Mesenchymal stem cell (in vitro differentiated cells and primary cell): ENCODE measurements around the gene SEC14L3.

Source experiments
- DNase-seq: peaks from one replicate; pipeline ENCODE4 v3.0.0-alpha.2; 2013
- H2AFZ ChIP-seq: one replicate; pipeline ENCODE4 v1.6.1; 2013; ENCODE audit warnings: low read depth, mild to moderate bottlenecking, control low read depth, inconsistent platforms, low read length, moderate library complexity
- H2AK5ac ChIP-seq: 2 replicates; pipeline ENCODE4 v1.6.1; 2013; ENCODE audit warnings: low read length, moderate library complexity, mild to moderate bottlenecking, inconsistent platforms; ENCODE audit not compliant: severe bottlenecking
- H2BK120ac ChIP-seq: one replicate; pipeline ENCODE4 v1.6.1; 2013; ENCODE audit warnings: low read depth, mild to moderate bottlenecking, inconsistent platforms, low read length, moderate library complexity
- H2BK12ac ChIP-seq, 2 experiments: one replicate each; pipeline ENCODE4 v1.6.1; 2013; ENCODE audit warnings: inconsistent platforms in 2 of 2, low read length in 2 of 2, mild to moderate bottlenecking in 2 of 2, moderate library complexity in 2 of 2, control low read depth in 1 of 2
- H2BK15ac ChIP-seq: one replicate; pipeline ENCODE4 v1.6.1; 2013; ENCODE audit warnings: mild to moderate bottlenecking, low read depth, inconsistent platforms; ENCODE audit not compliant: poor library complexity, severe bottlenecking
- H2BK5ac ChIP-seq: 2 replicates; pipeline ENCODE4 v1.6.1; 2013; ENCODE audit warnings: low read depth, mild to moderate bottlenecking, low read length, control low read depth, inconsistent platforms; ENCODE audit not compliant: poor library complexity, severe bottlenecking
- H3K14ac ChIP-seq, 2 experiments: one replicate each; pipeline ENCODE4 v1.6.1; 2013; ENCODE audit warnings: inconsistent platforms in 2 of 2, low read length in 2 of 2, control low read depth in 1 of 2, mild to moderate bottlenecking in 1 of 2, moderate library complexity in 1 of 2
- H3K18ac ChIP-seq, 2 experiments: one replicate each; pipeline ENCODE4 v1.6.1; 2013; ENCODE audit warnings: inconsistent platforms in 2 of 2, low read length in 2 of 2, control low read depth in 1 of 2, low read depth in 1 of 2, mild to moderate bottlenecking in 1 of 2
- H3K23ac ChIP-seq, 2 experiments: one replicate each; pipeline ENCODE4 v1.6.1; 2013; ENCODE audit warnings: inconsistent platforms in 2 of 2, low read length in 2 of 2, mild to moderate bottlenecking in 2 of 2, moderate library complexity in 2 of 2, control low read depth in 1 of 2
- H3K27ac ChIP-seq: 2 replicates; pipeline ENCODE4 v1.5.1; 2013; ENCODE audit warnings: mild to moderate bottlenecking, moderate library complexity, low read length, control low read depth, inconsistent platforms; ENCODE audit not compliant: poor library complexity, severe bottlenecking
- H3K27me3 ChIP-seq, 2 experiments: 2 replicates each; pipeline versions ENCODE4 v1.6.1 to v1.7.0; 2013; ENCODE audit warnings: low read length in 2 of 2, mild to moderate bottlenecking in 2 of 2, moderate library complexity in 2 of 2, control low read depth in 1 of 2, inconsistent platforms in 1 of 2; ENCODE audit not compliant: control insufficient read depth in 1 of 2, insufficient read depth in 1 of 2
- H3K36me3 ChIP-seq, 2 experiments: 2 replicates each; pipeline versions ENCODE4 v1.6.1 to v1.7.0; 2013; ENCODE audit warnings: low read length in 2 of 2, control low read depth in 1 of 2, inconsistent platforms in 1 of 2, low read depth in 1 of 2, mild to moderate bottlenecking in 1 of 2; ENCODE audit not compliant: insufficient read depth in 2 of 2, control insufficient read depth in 1 of 2
- H3K4ac ChIP-seq, 2 experiments: one replicate each; pipeline ENCODE4 v1.6.1; 2013; ENCODE audit warnings: inconsistent platforms in 2 of 2, low read length in 2 of 2, mild to moderate bottlenecking in 2 of 2, moderate library complexity in 2 of 2, control low read depth in 1 of 2, low read depth in 1 of 2
- H3K4me1 ChIP-seq: 2 replicates; pipeline ENCODE4 v1.6.1; 2013; ENCODE audit warnings: low read depth, low read length, control low read depth; ENCODE audit not compliant: control insufficient read depth, insufficient read depth
- H3K4me2 ChIP-seq: 2 replicates; pipeline ENCODE4 v1.6.1; 2013; ENCODE audit warnings: low read length, mild to moderate bottlenecking, inconsistent platforms; ENCODE audit not compliant: poor library complexity, severe bottlenecking
- H3K4me3 ChIP-seq, 2 experiments: 2 replicates each; pipeline versions ENCODE4 v1.5.1 to v1.7.0; 2013; ENCODE audit warnings: low read length in 2 of 2, mild to moderate bottlenecking in 2 of 2, control low read depth in 1 of 2, low read depth in 1 of 2; ENCODE audit not compliant: insufficient read depth in 1 of 2
- H3K79me1 ChIP-seq: replicated peaks from 2 replicates; pipeline ENCODE4 v1.6.1; 2013; ENCODE audit warnings: mild to moderate bottlenecking, control low read depth, low read length, inconsistent platforms; ENCODE audit not compliant: poor library complexity, severe bottlenecking
- H3K9ac ChIP-seq: 2 replicates; pipeline ENCODE4 v1.7.0; 2013; ENCODE audit warnings: mild to moderate bottlenecking, low read length, moderate library complexity
- H3K9me3 ChIP-seq: 2 replicates; pipeline ENCODE4 v1.7.0; 2013; ENCODE audit warnings: mild to moderate bottlenecking, low read length; ENCODE audit not compliant: control insufficient read depth
- H4K8ac ChIP-seq: one replicate; pipeline ENCODE4 v1.6.1; 2013; ENCODE audit warnings: inconsistent platforms, mild to moderate bottlenecking, low read length, moderate library complexity
- H4K91ac ChIP-seq: one replicate; pipeline ENCODE4 v1.6.1; 2013; ENCODE audit warnings: mild to moderate bottlenecking, low read length, inconsistent platforms
- WGBS: methylation state at CpG from one replicate; pipeline ENCODE4 v1.1.7; 2013; ENCODE audit warnings: mixed read lengths; 5-methylcytosine and 5-hydroxymethylcytosine counted together

The SEC14L3 gene

GRCh38 chr22:30424534-30425326 is 47.1 kb downstream of the SEC14L3 start:
- Histone ChIP-seq H3K4ac (peak overlapping the region in 1 of 2 experiments; percentile 47), H3K9me3 (no peaks in the 10 kb centered on the region), H3K27me3 (no peaks in the 10 kb centered on the region), H3K79me1 (no peaks in the 10 kb centered on the region), H3K14ac (no peak overlapping the region), H3K36me3 (peaks cover 6 to 24% of the 10 kb centered on the region in 2 experiments), H2BK15ac (no peak overlapping the region), H3K4me1 (peaks cover 31% of the 10 kb centered on the region), H3K18ac (peak overlapping the region; percentile 0 to 14), H2AFZ (peak overlapping the region; percentile 32), H4K91ac (no peak overlapping the region), H3K4me3 (peak overlapping the region in 1 of 2 experiments; percentile 85), H2BK120ac (no peak overlapping the region), H2BK5ac (no peak overlapping the region), H2BK12ac (peak overlapping the region in 1 of 2 experiments; percentile 22), H2AK5ac (peak overlapping the region; percentile 50), H3K9ac (peak overlapping the region; percentile 96), H3K4me2 (peak overlapping the region; percentile 88), H3K23ac (no peak overlapping the region), H4K8ac (peak overlapping the region; percentile 59), H3K27ac (peak overlapping the region; percentile 91)
- DNase-seq: no peak
- 52% methylated on average over 19 of the region's 20 CpGs for WGBS

GRCh38 chr22:30423959-30424533 is 47.8 kb downstream of the SEC14L3 start:
- peak overlapping the region; percentile 56 to 73 for H3K18ac ChIP-seq
- H4K91ac ChIP-seq: no peak overlapping the region
- H3K9ac ChIP-seq: peak overlapping the region; percentile 96
- peak overlapping the region; percentile 3 to 85 for H3K4me3 ChIP-seq
- H3K4me1 ChIP-seq: peaks cover 31% of the 10 kb centered on the region
- DNase-seq: peak; percentile 100
- peak overlapping the region; percentile 88 for H3K4me2 ChIP-seq
- peak overlapping the region; percentile 89 for H2BK15ac ChIP-seq
- H4K8ac ChIP-seq: no peak overlapping the region
- H2AK5ac ChIP-seq: no peak overlapping the region
- no peak overlapping the region for H2BK5ac ChIP-seq
- H3K27me3 ChIP-seq: no peaks in the 10 kb centered on the region
- no peak overlapping the region for H3K23ac ChIP-seq
- H3K14ac ChIP-seq: no peak overlapping the region
- peak overlapping the region; percentile 46 for H2AFZ ChIP-seq
- peak overlapping the region in 1 of 2 experiments; percentile 58 for H3K4ac ChIP-seq
- no peaks in the 10 kb centered on the region for H3K9me3 ChIP-seq
- H3K27ac ChIP-seq: peak overlapping the region; percentile 91
- no peak overlapping the region for H2BK12ac ChIP-seq
- H2BK120ac ChIP-seq: no peak overlapping the region
- H3K36me3 ChIP-seq: peaks cover 7 to 18% of the 10 kb centered on the region in 2 experiments
- WGBS: 0% methylated on average over 28 of the region's 31 CpGs
- H3K79me1 ChIP-seq: peaks cover under 1% of the 10 kb centered on the region

- H2BK12ac ChIP-seq: peak overlapping the region; percentile 38 to 45
- peak overlapping the region; percentile 96 to 97 for H3K4ac ChIP-seq
- peak overlapping the region; percentile 98 for H4K8ac ChIP-seq
- H3K18ac ChIP-seq: peak overlapping the region; percentile 96 to 98
- peak overlapping the region; percentile 40 for H2AK5ac ChIP-seq
- peak overlapping the region; percentile 54 to 85 for H3K4me3 ChIP-seq
- H3K27ac ChIP-seq: peak overlapping the region; percentile 91
- peak overlapping the region; percentile 21 for H2AFZ ChIP-seq
- H2BK5ac ChIP-seq: peak overlapping the region; percentile 75
- H2BK120ac ChIP-seq: peak overlapping the region; percentile 96
- peaks cover 13 to 17% of the 10 kb centered on the region in 2 experiments for H3K36me3 ChIP-seq
- DNase-seq: no peak
- peak overlapping the region; percentile 54 for H2BK15ac ChIP-seq
- peak overlapping the region; percentile 96 for H3K9ac ChIP-seq
- under 1% methylated on average over 45 of the region's 45 CpGs for WGBS
- peak overlapping the region in 1 of 2 experiments; percentile 85 for H3K23ac ChIP-seq
- H3K4me2 ChIP-seq: peak overlapping the region; percentile 61
- H3K14ac ChIP-seq: peak overlapping the region in 1 of 2 experiments; percentile 90
- no peaks in the 10 kb centered on the region for H3K9me3 ChIP-seq
- peaks cover 31% of the 10 kb centered on the region for H3K4me1 ChIP-seq
- peak overlapping the region; percentile 98 for H4K91ac ChIP-seq
- no peaks in the 10 kb centered on the region for H3K27me3 ChIP-seq
- peaks cover 2% of the 10 kb centered on the region for H3K79me1 ChIP-seq
These were observed 48.4 kb downstream of the SEC14L3 start for GRCh38 chr22:30423301-30423958.
